Kidney (tissue), 14 donors: Measurements from ENCODE around the gene ULK4. TPM values are rescaled to one million over a fixed set of nuclear protein-coding genes. Genes with fewer than 3 reads are reported as not detected.

Experiments used
- DNase-seq, 5 donors: peaks; one replicate each; pipeline ENCODE4 v3.0.0-alpha.2; 2013 to 2020
- FAIRE-seq: peaks from 2 replicates; lab custom pipeline; 2012; peaks lifted over from hg19 to GRCh38; lab: Jason Lieb, UNC
- H3K27ac ChIP-seq, 2 donors: one replicate each; pipeline ENCODE4 v1.7.0; 2013; ENCODE audit warnings: low read depth in 2 of 2, low read length in 2 of 2, inconsistent platforms in 1 of 2
- H3K27me3 ChIP-seq: one replicate; pipeline ENCODE4 v1.7.1; 2013; ENCODE audit warnings: low read length, inconsistent platforms; ENCODE audit not compliant: control insufficient read depth, insufficient read depth
- H3K36me3 ChIP-seq, 3 donors: one replicate each; pipeline versions ENCODE4 v1.7.0 to v1.7.1; 2013; ENCODE audit warnings: low read length in 3 of 3, control low read depth in 1 of 3, inconsistent platforms in 1 of 3; ENCODE audit not compliant: insufficient read depth in 3 of 3, control insufficient read depth in 2 of 3
- H3K4me1 ChIP-seq, 3 donors: one replicate each; pipeline versions ENCODE4 v1.7.0 to v1.7.1; 2013; ENCODE audit warnings: low read length in 3 of 3, inconsistent platforms in 1 of 3, low read depth in 1 of 3; ENCODE audit not compliant: control insufficient read depth in 2 of 3, insufficient read depth in 2 of 3
- H3K4me3 ChIP-seq, 3 donors: one replicate each; pipeline versions ENCODE4 v1.7.0 to v1.8.1; 2013; ENCODE audit warnings: low read length in 3 of 3, control low read depth in 1 of 3, inconsistent platforms in 1 of 3
- H3K9ac ChIP-seq, 3 donors: one replicate each; pipeline versions ENCODE4 v1.7.0 to v1.7.1; 2013; ENCODE audit warnings: low read length in 3 of 3, control low read depth in 1 of 3, inconsistent platforms in 1 of 3
- H3K9me3 ChIP-seq, 3 donors: one replicate each; pipeline versions ENCODE4 v1.7.0 to v1.7.1; 2013; ENCODE audit warnings: low read length in 3 of 3, control low read depth in 1 of 3, inconsistent platforms in 1 of 3; ENCODE audit not compliant: control insufficient read depth in 2 of 3, insufficient read depth in 1 of 3
- intact Hi-C: fragments of 100-400 bp; cut with DNase I; formaldehyde crosslinking; loops from one replicate; pipeline ENCODE4 v1.11.1; 2022
- polyA plus RNA-seq: library from polyadenylated mRNA; stranded (reverse); fragments of 350-450 nt; fragmentation: Illumina TruSeq; extraction: RNeasy Lipid Tissue Mini Kit (QIAGEN cat#74804); gene quantifications from one replicate; pipeline ENCODE4 v1.2.3, GENCODE V29; 2014; ENCODE audit warnings: low read depth, low replicate concordance; ENCODE audit not compliant: insufficient read depth
- total RNA-seq: library from RNA; stranded (reverse); fragmentation: NEBNext Ultra II Directional; extraction: Animal tissue kit (Norgen Biotek cat#: 25700); gene quantifications from one replicate; pipeline ENCODE4 v1.2.1, GENCODE V29; 2021
- TF ChIP-seq, protein P1 (sequence below): IDR thresholded peaks from 3 replicates; pipeline ENCODE4 v1.5.1; 2012; ENCODE audit warnings: mild to moderate bottlenecking, moderate library complexity, borderline replicate concordance; ENCODE audit not compliant: insufficient read depth; ENCODE audit errors: extremely low read depth
- donor health status: control.
- donor health status: control.
- donor health status: control.
- donor health status: control.
- donor health status: control.
- donor health status: DM: yes; HTN: yes; CAD: no.
- donor health status: Normal renal cell carcinoma (clear cell type).

ULK4 gene
- total and polyA plus RNA-seq, 2 donors from 2014 or later = 4.6 to 20.5 TPM

DNA sequence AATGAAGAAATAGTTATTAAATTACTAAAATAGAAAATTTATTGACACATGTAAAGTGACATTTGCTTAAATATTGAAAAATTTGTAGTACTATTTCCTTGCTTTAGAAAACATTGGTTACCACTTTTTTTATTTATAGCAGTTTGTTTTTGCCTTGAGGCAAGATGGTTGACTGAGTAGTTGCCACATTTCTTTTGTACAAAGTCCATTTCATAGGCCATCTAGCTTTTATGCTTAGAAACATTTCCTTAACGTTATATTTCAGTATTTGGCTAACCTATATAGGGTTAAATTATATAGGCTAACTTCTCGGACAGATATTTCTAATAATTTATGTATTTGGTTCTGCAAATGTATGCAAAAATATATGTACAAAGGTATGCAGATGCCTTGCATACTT, 745.5 kb downstream of the ULK4 start:
- H3K27me3 ChIP-seq = no peaks in the 10 kb centered on the region
- no peak for DNase-seq
- no peak overlapping the region for H3K9ac ChIP-seq
- intact Hi-C loops = no loop called here
- TF ChIP-seq, protein P1, sequence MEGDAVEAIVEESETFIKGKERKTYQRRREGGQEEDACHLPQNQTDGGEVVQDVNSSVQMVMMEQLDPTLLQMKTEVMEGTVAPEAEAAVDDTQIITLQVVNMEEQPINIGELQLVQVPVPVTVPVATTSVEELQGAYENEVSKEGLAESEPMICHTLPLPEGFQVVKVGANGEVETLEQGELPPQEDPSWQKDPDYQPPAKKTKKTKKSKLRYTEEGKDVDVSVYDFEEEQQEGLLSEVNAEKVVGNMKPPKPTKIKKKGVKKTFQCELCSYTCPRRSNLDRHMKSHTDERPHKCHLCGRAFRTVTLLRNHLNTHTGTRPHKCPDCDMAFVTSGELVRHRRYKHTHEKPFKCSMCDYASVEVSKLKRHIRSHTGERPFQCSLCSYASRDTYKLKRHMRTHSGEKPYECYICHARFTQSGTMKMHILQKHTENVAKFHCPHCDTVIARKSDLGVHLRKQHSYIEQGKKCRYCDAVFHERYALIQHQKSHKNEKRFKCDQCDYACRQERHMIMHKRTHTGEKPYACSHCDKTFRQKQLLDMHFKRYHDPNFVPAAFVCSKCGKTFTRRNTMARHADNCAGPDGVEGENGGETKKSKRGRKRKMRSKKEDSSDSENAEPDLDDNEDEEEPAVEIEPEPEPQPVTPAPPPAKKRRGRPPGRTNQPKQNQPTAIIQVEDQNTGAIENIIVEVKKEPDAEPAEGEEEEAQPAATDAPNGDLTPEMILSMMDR = no peak
- peaks cover 5 to 40% (median 10%) of the 10 kb centered on the region in 3 donors for H3K4me1 ChIP-seq
- H3K27ac ChIP-seq = no peak overlapping the region
- no peak overlapping the region for H3K4me3 ChIP-seq
- no peaks in the 10 kb centered on the region for H3K9me3 ChIP-seq
- FAIRE-seq = no peak
- H3K36me3 ChIP-seq = no peaks in the 10 kb centered on the region

DNA sequence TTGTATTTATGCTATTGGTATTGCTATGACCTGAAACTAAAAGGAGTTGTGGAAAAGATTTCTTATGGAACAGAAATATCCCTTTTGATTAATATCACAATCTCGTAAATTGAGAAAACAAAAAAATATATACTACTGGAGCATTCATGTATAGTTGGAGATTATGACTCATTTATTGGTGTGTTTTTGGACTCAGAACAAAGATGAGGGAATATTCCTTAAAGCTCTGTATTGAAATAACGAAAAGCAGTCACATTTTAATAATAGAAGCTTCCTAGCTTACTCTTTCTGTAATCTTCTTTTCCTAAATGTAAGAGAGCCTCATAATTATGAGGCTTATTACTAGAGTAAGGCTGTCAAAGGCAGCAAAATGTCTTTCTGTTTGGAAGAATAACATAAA, 748.3 kb downstream of the ULK4 start:
- Histone ChIP-seq H3K27me3 (no peaks in the 10 kb centered on the region), H3K4me1 (peaks cover 2 to 29% (median 8%) of the 10 kb centered on the region in 3 donors), H3K9ac (no peak overlapping the region), H3K27ac (no peak overlapping the region), H3K36me3 (no peaks in the 10 kb centered on the region), H3K4me3 (no peak overlapping the region), H3K9me3 (no peaks in the 10 kb centered on the region)
- DNase-seq (no peak), FAIRE-seq (no peak)
- TF ChIP-seq, protein P1 = no peak
- intact Hi-C loops = no loop called here

DNA sequence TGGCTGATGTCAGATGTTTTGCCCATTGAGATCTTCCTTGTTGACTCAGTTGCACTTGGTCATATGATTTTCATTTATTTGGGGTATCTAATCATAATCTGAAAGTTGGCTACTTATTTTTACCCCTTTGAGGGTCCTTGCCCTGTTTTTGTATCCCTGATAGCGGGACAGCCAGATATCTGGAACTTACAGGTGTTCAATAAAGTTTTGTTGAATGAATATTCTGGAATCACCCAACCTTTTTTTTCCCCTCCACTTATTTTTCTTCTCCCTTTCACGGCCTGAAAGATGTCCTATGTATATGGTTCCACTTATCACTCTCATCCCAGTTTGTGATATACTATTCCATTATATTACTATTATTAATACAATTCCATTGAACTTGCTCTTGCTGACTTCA, 749.8 kb downstream of the ULK4 start:
- Histone ChIP-seq H3K4me1 (peaks cover 2 to 36% (median 16%) of the 10 kb centered on the region in 3 donors), H3K36me3 (no peaks in the 10 kb centered on the region), H3K9ac (no peak overlapping the region), H3K4me3 (no peak overlapping the region), H3K9me3 (no peaks in the 10 kb centered on the region), H3K27me3 (no peaks in the 10 kb centered on the region), H3K27ac (no peak overlapping the region)
- DNase-seq = no peak
- FAIRE-seq = no peak
- intact Hi-C loops = no loop called here
- TF ChIP-seq, protein P1 = no peak

DNA sequence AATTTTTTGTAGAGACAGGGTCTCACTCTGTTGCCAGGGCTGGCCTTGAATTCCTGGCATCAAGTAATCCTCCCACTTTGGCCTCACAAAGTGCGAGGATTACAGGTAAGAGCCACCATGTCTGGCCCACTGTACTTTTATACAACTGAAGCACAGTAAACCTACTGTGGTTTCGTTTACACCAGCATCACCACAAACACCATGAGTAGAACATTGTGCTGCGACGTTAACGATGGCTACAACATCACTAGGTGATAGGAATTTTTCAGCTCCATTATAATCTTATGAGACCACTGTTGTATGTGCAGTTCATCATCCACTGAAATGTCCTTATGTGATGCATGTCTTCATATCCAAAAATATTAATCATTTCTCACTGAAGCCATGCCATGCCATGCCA, 750.9 kb downstream of the ULK4 start:
- DNase-seq (no peak), FAIRE-seq (no peak)
- TF ChIP-seq, protein P1 = no peak
- intact Hi-C loops = no loop called here
- H3K27ac ChIP-seq = no peak overlapping the region
- H3K27me3 ChIP-seq = no peaks in the 10 kb centered on the region
- H3K4me1 ChIP-seq = peaks cover 4 to 40% (median 17%) of the 10 kb centered on the region in 3 donors
- H3K36me3 ChIP-seq = no peaks in the 10 kb centered on the region
- H3K9ac ChIP-seq = no peak overlapping the region
- no peaks in the 10 kb centered on the region for H3K9me3 ChIP-seq
- no peak overlapping the region for H3K4me3 ChIP-seq
